ENCODE results near the gene SNTG2. TPM values are rescaled to one million over a fixed set of nuclear protein-coding genes. Genes with fewer than 3 reads are reported as not detected.

SNTG2 gene
- total RNA-seq, 5 donors from 2014 or later (not counting 1 experiment from before 2014, with no cell fraction given), result 0.86 to 4.8 (median 2.7) TPM

GRCh38 chr2:1207962-1208510 is 257.4 kb downstream of the SNTG2 start:
- Mint-ChIP-seq H3K27ac (no peak overlapping the region), H3K4me3 (no peak overlapping the region), H3K4me1 (no peaks in the 10 kb centered on the region), H3K36me3 (peaks cover 7% of the 10 kb centered on the region), H3K27me3 (no peaks in the 10 kb centered on the region), H3K9me3 (peaks cover 7 to 12% (median 8%) of the 10 kb centered on the region in 3 donors)
- POLR2A ChIA-PET, result no interaction called here
- Histone ChIP-seq H3K4me1 (ENCODE audit: control insufficient read depth in 1 of 2, extremely low read depth in 1 of 2, insufficient read depth in 2 of 2, low read length in 2 of 2) (no peaks in the 10 kb centered on the region), H3K4me3 (ENCODE audit: control insufficient read depth in 1 of 2, extremely low read depth in 1 of 2, low read length in 1 of 2) (no peak overlapping the region), H3K27me3 (replicated peaks in 1 of 2; ENCODE audit: control insufficient read depth in 2 of 2, extremely low read depth in 1 of 2, insufficient read depth in 2 of 2, low read length in 1 of 2) (no peaks in the 10 kb centered on the region), H3K27ac (ENCODE audit: low read length) (no peak overlapping the region), H3K36me3 (ENCODE audit: control insufficient read depth in 2 of 2, extremely low read depth in 1 of 2, insufficient read depth in 1 of 2, low read length in 1 of 2) (no peaks in the 10 kb centered on the region), H3K9me3 (no peaks in the 10 kb centered on the region)
- WGBS (ENCODE audit: insufficient coverage), result 79% methylated on average over 16 of the region's 20 CpGs
- ATAC-seq (replicated peaks in 1 of 4) (no peak), DNase-seq (no peak)
- CTCF ChIA-PET, result no interaction called here

DNA sequence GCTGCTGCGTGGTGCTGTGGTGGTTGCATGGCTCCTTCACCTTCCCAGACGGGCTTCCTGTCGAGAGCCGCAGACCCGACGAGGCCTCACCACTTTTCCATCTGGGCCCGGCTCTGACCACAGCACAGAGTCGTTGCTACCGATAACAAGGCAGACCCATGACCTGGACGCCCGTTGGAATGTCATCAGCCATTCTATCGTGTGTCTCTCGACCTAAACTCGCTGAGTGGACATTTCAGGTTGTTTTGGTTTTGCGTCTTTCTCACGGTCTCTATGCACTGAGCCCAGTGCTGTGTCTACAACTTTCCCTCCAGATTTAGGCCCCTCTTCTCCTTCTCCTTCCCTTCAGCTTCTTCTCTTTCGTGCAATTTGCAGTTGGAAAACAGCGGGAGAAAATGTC is 257.9 kb downstream of the SNTG2 start:
- H3K27me3 ChIP-seq (replicated peaks in 1 of 2; ENCODE audit: control insufficient read depth in 2 of 2, extremely low read depth in 1 of 2, insufficient read depth in 2 of 2, low read length in 1 of 2), result no peaks in the 10 kb centered on the region
- H3K9me3 ChIP-seq, result peaks cover 2% of the 10 kb centered on the region
- WGBS (ENCODE audit: insufficient coverage), result 85% methylated on average over 16 of the region's 18 CpGs
- H3K4me1 Mint-ChIP-seq, result no peaks in the 10 kb centered on the region
- no peak overlapping the region for H3K27ac Mint-ChIP-seq
- peaks cover 7 to 12% (median 8%) of the 10 kb centered on the region in 3 donors for H3K9me3 Mint-ChIP-seq
- DNase-seq (no peak), ATAC-seq (replicated peaks in 1 of 4) (no peak)
- no peak overlapping the region for H3K27ac ChIP-seq (ENCODE audit: low read length)
- H3K36me3 ChIP-seq (ENCODE audit: control insufficient read depth in 2 of 2, extremely low read depth in 1 of 2, insufficient read depth in 1 of 2, low read length in 1 of 2), result no peaks in the 10 kb centered on the region
- ChIA-PET POLR2A (no interaction called here), CTCF (no interaction called here)
- H3K4me1 ChIP-seq (ENCODE audit: control insufficient read depth in 1 of 2, extremely low read depth in 1 of 2, insufficient read depth in 2 of 2, low read length in 2 of 2), result no peaks in the 10 kb centered on the region
- H3K36me3 Mint-ChIP-seq, result peaks cover 7% of the 10 kb centered on the region
- no peak overlapping the region for H3K4me3 ChIP-seq (ENCODE audit: control insufficient read depth in 1 of 2, extremely low read depth in 1 of 2, low read length in 1 of 2)
- H3K4me3 Mint-ChIP-seq, result no peak overlapping the region
- H3K27me3 Mint-ChIP-seq, result no peaks in the 10 kb centered on the region

DNA sequence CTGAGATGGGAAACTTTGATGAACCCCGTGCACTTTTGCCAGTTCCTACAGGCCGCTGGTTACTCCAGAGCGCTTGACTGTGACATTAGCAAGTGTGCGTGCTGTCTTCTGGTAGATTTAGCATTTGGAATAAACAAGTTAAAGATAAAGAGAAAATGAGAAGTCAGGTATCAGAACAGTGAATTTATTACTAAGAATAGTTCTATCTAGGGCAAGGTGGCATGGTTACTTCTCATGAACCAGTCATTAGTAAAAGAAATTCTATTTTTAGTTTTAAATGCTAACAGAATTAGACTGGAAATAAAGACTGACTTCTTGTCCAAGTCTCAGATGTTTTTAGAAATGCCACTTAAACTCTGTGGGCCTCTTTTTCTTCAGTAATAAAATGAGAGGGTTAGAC is 258.6 kb downstream of the SNTG2 start:
- no peaks in the 10 kb centered on the region for H3K4me1 Mint-ChIP-seq
- CTCF ChIA-PET, result no interaction called here
- ATAC-seq (replicated peaks in 1 of 4) (no peak), DNase-seq (no peak)
- Histone ChIP-seq H3K4me3 (ENCODE audit: control insufficient read depth in 1 of 2, extremely low read depth in 1 of 2, low read length in 1 of 2) (no peak overlapping the region), H3K36me3 (ENCODE audit: control insufficient read depth in 2 of 2, extremely low read depth in 1 of 2, insufficient read depth in 1 of 2, low read length in 1 of 2) (no peaks in the 10 kb centered on the region), H3K27me3 (replicated peaks in 1 of 2; ENCODE audit: control insufficient read depth in 2 of 2, extremely low read depth in 1 of 2, insufficient read depth in 2 of 2, low read length in 1 of 2) (no peaks in the 10 kb centered on the region), H3K9me3 (peaks cover 2% of the 10 kb centered on the region), H3K4me1 (ENCODE audit: control insufficient read depth in 1 of 2, extremely low read depth in 1 of 2, insufficient read depth in 2 of 2, low read length in 2 of 2) (no peaks in the 10 kb centered on the region), H3K27ac (ENCODE audit: low read length) (no peak overlapping the region)
- no peaks in the 10 kb centered on the region for H3K27me3 Mint-ChIP-seq
- POLR2A ChIA-PET, result no interaction called here
- peaks cover 7% of the 10 kb centered on the region for H3K36me3 Mint-ChIP-seq
- peaks cover 7 to 14% (median 12%) of the 10 kb centered on the region in 3 donors for H3K9me3 Mint-ChIP-seq
- H3K4me3 Mint-ChIP-seq, result no peak overlapping the region
- no peak overlapping the region for H3K27ac Mint-ChIP-seq
- 92% methylated on average over 4 of the region's 4 CpGs for WGBS (ENCODE audit: insufficient coverage)

GRCh38 chr2:1209761-1210160 is 259.1 kb downstream of the SNTG2 start:
- CTCF ChIA-PET, result no interaction called here
- Mint-ChIP-seq H3K4me3 (no peak overlapping the region), H3K4me1 (no peaks in the 10 kb centered on the region), H3K27ac (no peak overlapping the region), H3K36me3 (peaks cover 7% of the 10 kb centered on the region), H3K9me3 (peaks cover 10 to 20% (median 15%) of the 10 kb centered on the region in 3 donors), H3K27me3 (no peaks in the 10 kb centered on the region)
- no peak for ATAC-seq (replicated peaks in 1 of 4)
- DNase-seq, result no peak
- Histone ChIP-seq H3K27ac (ENCODE audit: low read length) (no peak overlapping the region), H3K4me1 (ENCODE audit: control insufficient read depth in 1 of 2, extremely low read depth in 1 of 2, insufficient read depth in 2 of 2, low read length in 2 of 2) (no peaks in the 10 kb centered on the region), H3K36me3 (ENCODE audit: control insufficient read depth in 2 of 2, extremely low read depth in 1 of 2, insufficient read depth in 1 of 2, low read length in 1 of 2) (no peaks in the 10 kb centered on the region), H3K9me3 (peaks cover 2% of the 10 kb centered on the region), H3K27me3 (replicated peaks in 1 of 2; ENCODE audit: control insufficient read depth in 2 of 2, extremely low read depth in 1 of 2, insufficient read depth in 2 of 2, low read length in 1 of 2) (no peaks in the 10 kb centered on the region), H3K4me3 (ENCODE audit: control insufficient read depth in 1 of 2, extremely low read depth in 1 of 2, low read length in 1 of 2) (no peak overlapping the region)
- POLR2A ChIA-PET, result no interaction called here
- 83% methylated on average over 3 of the region's 3 CpGs for WGBS (ENCODE audit: insufficient coverage)

- no peaks in the 10 kb centered on the region for H3K36me3 ChIP-seq (ENCODE audit: control insufficient read depth in 2 of 2, extremely low read depth in 1 of 2, insufficient read depth in 1 of 2, low read length in 1 of 2)
- no peak overlapping the region for H3K4me3 ChIP-seq (ENCODE audit: control insufficient read depth in 1 of 2, extremely low read depth in 1 of 2, low read length in 1 of 2)
- ChIA-PET POLR2A (no interaction called here), CTCF (no interaction called here)
- H3K4me1 ChIP-seq (ENCODE audit: control insufficient read depth in 1 of 2, extremely low read depth in 1 of 2, insufficient read depth in 2 of 2, low read length in 2 of 2), result no peaks in the 10 kb centered on the region
- H3K9me3 ChIP-seq, result peaks cover 2% of the 10 kb centered on the region
- no peak overlapping the region for H3K4me3 Mint-ChIP-seq
- WGBS (ENCODE audit: insufficient coverage), result 86% methylated on average over 1 of the region's 3 CpGs
- DNase-seq (no peak), ATAC-seq (replicated peaks in 1 of 4) (no peak)
- no peak overlapping the region for H3K27ac ChIP-seq (ENCODE audit: low read length)
- H3K4me1 Mint-ChIP-seq, result no peaks in the 10 kb centered on the region
- H3K27ac Mint-ChIP-seq, result no peak overlapping the region
- peaks cover 13 to 23% (median 20%) of the 10 kb centered on the region in 3 donors for H3K9me3 Mint-ChIP-seq
- no peaks in the 10 kb centered on the region for H3K27me3 ChIP-seq (replicated peaks in 1 of 2; ENCODE audit: control insufficient read depth in 2 of 2, extremely low read depth in 1 of 2, insufficient read depth in 2 of 2, low read length in 1 of 2)
- H3K36me3 Mint-ChIP-seq, result peaks cover 7% of the 10 kb centered on the region
- no peaks in the 10 kb centered on the region for H3K27me3 Mint-ChIP-seq
These were observed 259.7 kb downstream of the SNTG2 start for GRCh38 chr2:1210352-1210751.

DNA sequence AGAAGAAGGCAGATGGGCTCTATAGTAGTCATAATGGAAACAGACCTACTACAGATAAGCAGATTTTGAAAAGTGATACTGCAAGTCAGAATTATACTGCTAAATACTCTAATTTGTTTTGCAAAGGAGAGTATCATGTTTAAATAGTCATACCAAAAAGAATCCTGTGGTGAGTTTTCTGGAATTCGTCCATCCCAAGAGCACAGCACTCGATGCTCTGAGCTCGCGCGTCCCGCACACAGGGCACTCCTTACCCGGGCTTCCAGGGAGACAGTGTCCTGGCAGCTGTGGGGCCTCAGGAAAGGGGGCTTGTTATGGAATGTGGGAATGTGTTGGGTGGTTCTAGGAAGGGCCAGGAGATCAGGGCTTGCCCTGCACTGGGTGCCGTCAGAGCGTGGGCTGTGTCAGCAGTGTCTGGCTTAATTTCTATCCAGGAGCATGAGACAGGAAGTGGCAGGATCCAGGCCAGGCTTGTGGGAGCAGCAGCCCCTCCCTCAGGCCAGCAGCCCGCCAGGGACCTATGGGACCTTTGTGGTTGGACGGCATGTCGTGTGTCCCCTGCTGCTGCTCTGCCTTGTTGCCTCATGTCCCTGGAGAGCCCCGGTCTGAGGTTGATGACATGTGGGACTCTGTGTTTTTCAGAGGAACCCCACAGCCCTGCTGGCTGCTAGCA is 269.4 kb downstream of the SNTG2 start:
- no peaks in the 10 kb centered on the region for H3K36me3 Mint-ChIP-seq
- no peaks in the 10 kb centered on the region for H3K36me3 ChIP-seq (ENCODE audit: control insufficient read depth in 2 of 2, extremely low read depth in 1 of 2, insufficient read depth in 1 of 2, low read length in 1 of 2)
- no peaks in the 10 kb centered on the region for H3K4me1 ChIP-seq (ENCODE audit: control insufficient read depth in 1 of 2, extremely low read depth in 1 of 2, insufficient read depth in 2 of 2, low read length in 2 of 2)
- peaks cover 0 to 7% of the 10 kb centered on the region in 2 experiments for H3K27me3 ChIP-seq (replicated peaks in 1 of 2; ENCODE audit: control insufficient read depth in 2 of 2, extremely low read depth in 1 of 2, insufficient read depth in 2 of 2, low read length in 1 of 2)
- WGBS (ENCODE audit: insufficient coverage), result 82% methylated on average over 12 of the region's 13 CpGs
- no peaks in the 10 kb centered on the region for H3K9me3 ChIP-seq
- H3K27me3 Mint-ChIP-seq, result peaks cover 0 to 8% of the 10 kb centered on the region in 2 donors
- H3K4me3 ChIP-seq (ENCODE audit: control insufficient read depth in 1 of 2, extremely low read depth in 1 of 2, low read length in 1 of 2), result no peak overlapping the region
- no peak overlapping the region for H3K27ac Mint-ChIP-seq
- ATAC-seq (replicated peaks in 1 of 4) (no peak), DNase-seq (no peak)
- POLR2A ChIA-PET, result no interaction called here
- CTCF ChIA-PET, result no interaction called here
- H3K4me3 Mint-ChIP-seq, result no peak overlapping the region
- peaks cover under 1 to 2% (median 1%) of the 10 kb centered on the region in 3 donors for H3K9me3 Mint-ChIP-seq
- H3K4me1 Mint-ChIP-seq, result no peaks in the 10 kb centered on the region
- no peak overlapping the region for H3K27ac ChIP-seq (ENCODE audit: low read length)

All from T-cell (primary cell).